ENCODE results near the gene PPDPF.

DNA sequence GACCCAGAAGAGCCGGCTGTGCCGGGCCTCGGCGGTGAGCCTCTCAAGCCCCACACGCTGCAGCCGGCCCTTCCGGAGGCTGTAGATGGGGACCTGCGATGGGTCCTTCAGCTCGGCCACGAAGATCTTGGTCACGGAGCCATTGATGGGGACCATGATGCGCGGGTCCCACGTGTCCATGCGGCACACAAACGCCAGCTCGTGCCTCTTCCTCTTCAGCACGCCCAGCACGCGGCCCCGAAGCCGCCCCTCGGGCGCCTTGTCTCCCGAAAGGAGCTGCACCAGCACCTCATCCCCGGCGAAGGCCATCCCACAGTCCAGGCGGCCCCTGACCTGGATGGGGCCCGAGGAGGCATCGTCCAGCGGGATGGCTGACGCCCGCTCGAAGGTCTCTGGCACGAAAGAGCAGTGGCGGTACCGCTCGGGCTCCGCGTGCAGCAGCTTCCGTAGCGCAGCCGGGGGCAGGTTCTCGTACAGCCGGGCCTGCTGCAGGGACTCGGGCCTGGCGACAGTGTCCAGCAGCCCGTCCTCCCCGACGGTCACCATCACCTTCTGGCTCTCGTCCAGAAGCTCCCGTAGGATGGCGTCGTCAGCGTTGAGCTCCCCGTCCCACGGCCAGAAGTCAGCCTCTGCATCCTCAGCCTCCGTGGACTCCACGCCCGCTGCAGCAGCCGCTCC is 44.6 kb downstream of the PPDPF start:
- TF ChIP-seq, protein P1, sequence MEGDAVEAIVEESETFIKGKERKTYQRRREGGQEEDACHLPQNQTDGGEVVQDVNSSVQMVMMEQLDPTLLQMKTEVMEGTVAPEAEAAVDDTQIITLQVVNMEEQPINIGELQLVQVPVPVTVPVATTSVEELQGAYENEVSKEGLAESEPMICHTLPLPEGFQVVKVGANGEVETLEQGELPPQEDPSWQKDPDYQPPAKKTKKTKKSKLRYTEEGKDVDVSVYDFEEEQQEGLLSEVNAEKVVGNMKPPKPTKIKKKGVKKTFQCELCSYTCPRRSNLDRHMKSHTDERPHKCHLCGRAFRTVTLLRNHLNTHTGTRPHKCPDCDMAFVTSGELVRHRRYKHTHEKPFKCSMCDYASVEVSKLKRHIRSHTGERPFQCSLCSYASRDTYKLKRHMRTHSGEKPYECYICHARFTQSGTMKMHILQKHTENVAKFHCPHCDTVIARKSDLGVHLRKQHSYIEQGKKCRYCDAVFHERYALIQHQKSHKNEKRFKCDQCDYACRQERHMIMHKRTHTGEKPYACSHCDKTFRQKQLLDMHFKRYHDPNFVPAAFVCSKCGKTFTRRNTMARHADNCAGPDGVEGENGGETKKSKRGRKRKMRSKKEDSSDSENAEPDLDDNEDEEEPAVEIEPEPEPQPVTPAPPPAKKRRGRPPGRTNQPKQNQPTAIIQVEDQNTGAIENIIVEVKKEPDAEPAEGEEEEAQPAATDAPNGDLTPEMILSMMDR (conservative IDR thresholded peaks at IDR 0.05; ENCODE audit: low read depth, low read length) = no peak
- TF ChIP-seq EZH2phosphoT487 (IDR thresholded peaks at IDR 0.05; ENCODE audit: borderline replicate concordance, low read length) = no peak
